ENCODE measurements around the gene RAP1GAP. TPM values are rescaled to one million over a fixed set of nuclear protein-coding genes. Genes with fewer than 3 reads are reported as not detected.

RAP1GAP gene
- total RNA-seq, 4 donors from 2014 or later: 0.33 to 0.83 (median 0.56) TPM

- 27% methylated on average over 19 of the region's 22 CpGs for WGBS
- H3K27ac ChIP-seq (replicated peaks in 1 of 4): no peak overlapping the region
- TF ChIP-seq CTCF (IDR thresholded peaks at IDR 0.05) (no peak), POLR2A (IDR thresholded peaks at IDR 0.05; ENCODE audit: low read depth) (no peak)
- H3K4me1 ChIP-seq: peaks cover 0 to 25% (median 14%) of the 10 kb centered on the region in 4 donors
- no peaks in the 10 kb centered on the region for H3K9me3 ChIP-seq
- no peaks in the 10 kb centered on the region for H3K36me3 ChIP-seq
- intact Hi-C loops (cut with DNase I): no loop called here
- peaks cover 0 to 34% (median 3%) of the 10 kb centered on the region in 4 donors for H3K27me3 ChIP-seq
- no peak for DNase-seq (ENCODE audit: extremely low spot score)
- no peak overlapping the region for H3K4me3 ChIP-seq
Measured at GRCh38 chr1:21618561-21619374, 50.4 kb downstream of the RAP1GAP start.

DNA sequence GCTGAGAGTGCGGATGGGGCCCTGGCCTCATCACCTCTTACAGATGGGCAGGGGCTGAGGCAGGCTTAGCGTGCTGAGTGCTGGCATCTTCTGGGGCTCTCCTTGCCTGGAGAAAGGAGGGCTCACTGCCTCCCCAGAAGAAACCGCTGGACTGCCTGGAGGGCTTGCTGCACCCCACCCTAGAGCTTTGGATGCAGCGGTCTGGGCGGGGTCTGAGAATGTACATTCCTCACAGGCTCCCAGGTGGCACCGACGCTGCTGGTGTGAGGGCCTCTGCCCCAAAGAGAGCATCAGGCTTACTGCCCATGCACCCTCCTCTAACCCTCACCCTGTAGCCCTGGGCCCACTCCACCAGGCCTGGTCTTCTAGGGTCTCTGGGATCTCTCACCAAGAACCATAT, 51.1 kb downstream of the RAP1GAP start:
- WGBS: 89% methylated on average over 7 of the region's 7 CpGs
- Histone ChIP-seq H3K4me3 (no peak overlapping the region), H3K27ac (replicated peaks in 1 of 4) (no peak overlapping the region), H3K27me3 (peaks cover 0 to 27% (median 2%) of the 10 kb centered on the region in 4 donors), H3K36me3 (no peaks in the 10 kb centered on the region), H3K9me3 (no peaks in the 10 kb centered on the region), H3K4me1 (peaks cover 0 to 23% (median 13%) of the 10 kb centered on the region in 4 donors)
- TF ChIP-seq CTCF (IDR thresholded peaks at IDR 0.05) (no peak), POLR2AphosphoS5 (IDR thresholded peaks at IDR 0.05) (no peak), EP300 (IDR thresholded peaks at IDR 0.05) (no peak), POLR2A (IDR thresholded peaks at IDR 0.05; ENCODE audit: low read depth) (no peak)
- intact Hi-C loops (cut with DNase I): no loop called here
- no peak for DNase-seq (ENCODE audit: extremely low spot score)

DNA sequence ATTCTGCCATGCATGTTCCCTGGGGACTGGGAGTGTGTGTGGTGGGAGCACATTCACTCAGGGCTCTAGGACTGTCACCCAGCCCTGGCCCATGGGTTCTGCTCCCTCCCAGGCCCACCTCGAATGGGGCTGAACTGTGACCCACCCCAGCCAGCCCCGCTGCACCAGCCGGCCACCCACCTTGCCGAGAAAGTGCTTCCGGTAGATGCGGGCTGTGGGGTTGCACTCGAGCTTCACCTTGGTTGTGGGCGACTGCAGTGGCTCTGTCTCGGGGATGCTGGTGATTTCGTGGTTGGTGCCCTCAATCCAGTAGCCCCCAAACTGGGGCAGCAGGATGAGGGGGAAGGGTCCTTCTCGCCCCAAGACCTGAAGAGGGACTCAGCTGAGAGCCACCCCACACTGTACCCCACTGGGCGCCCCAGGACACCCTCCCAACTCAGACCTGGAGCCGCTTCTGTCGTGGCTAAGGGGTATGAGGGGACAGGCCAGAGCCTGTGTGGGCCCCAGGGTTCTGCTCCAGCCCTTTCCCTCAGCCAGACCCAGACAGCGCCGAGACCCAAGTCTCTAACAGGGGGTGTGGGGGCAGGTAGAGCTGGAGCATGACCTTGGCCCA, 51.9 kb downstream of the RAP1GAP start:
- peaks cover 0 to 17% (median 8%) of the 10 kb centered on the region in 4 donors for H3K4me1 ChIP-seq
- H3K36me3 ChIP-seq: no peaks in the 10 kb centered on the region
- no peak for DNase-seq (ENCODE audit: extremely low spot score)
- TF ChIP-seq CTCF (IDR thresholded peaks at IDR 0.05) (no peak), POLR2AphosphoS5 (IDR thresholded peaks at IDR 0.05) (no peak), EP300 (IDR thresholded peaks at IDR 0.05) (no peak), POLR2A (IDR thresholded peaks at IDR 0.05; ENCODE audit: low read depth) (no peak)
- intact Hi-C loops (cut with DNase I): no loop called here
- no peaks in the 10 kb centered on the region for H3K9me3 ChIP-seq
- 95% methylated on average over 9 of the region's 16 CpGs for WGBS
- no peak overlapping the region for H3K4me3 ChIP-seq
- H3K27ac ChIP-seq (replicated peaks in 1 of 4): no peak overlapping the region
- peaks cover 0 to 21% (median 0%) of the 10 kb centered on the region in 4 donors for H3K27me3 ChIP-seq

GRCh38 chr1:21616372-21616771, 52.8 kb downstream of the RAP1GAP start:
- Histone ChIP-seq H3K27ac (replicated peaks in 1 of 4) (no peak overlapping the region), H3K27me3 (peaks cover 0 to 12% (median 0%) of the 10 kb centered on the region in 4 donors), H3K4me3 (no peak overlapping the region), H3K4me1 (peaks cover 0 to 13% (median 3%) of the 10 kb centered on the region in 4 donors), H3K36me3 (no peaks in the 10 kb centered on the region), H3K9me3 (no peaks in the 10 kb centered on the region)
- TF ChIP-seq EP300 (IDR thresholded peaks at IDR 0.05) (no peak), POLR2AphosphoS5 (IDR thresholded peaks at IDR 0.05) (no peak), CTCF (IDR thresholded peaks at IDR 0.05) (no peak), POLR2A (IDR thresholded peaks at IDR 0.05; ENCODE audit: low read depth) (no peak)
- WGBS: 72% methylated on average over 8 of the region's 8 CpGs
- intact Hi-C loops (cut with DNase I): no loop called here
- no peak for DNase-seq (ENCODE audit: extremely low spot score)

Data from esophagus muscularis mucosa (tissue), 4 donors.